Smooth muscle cell (in vitro differentiated cells): ENCODE results near the gene PSMG4. TPM values are rescaled to one million over a fixed set of nuclear protein-coding genes. Genes with fewer than 3 reads are reported as not detected.

ENCODE experiments used
- DNase-seq: peaks from one replicate; lab custom pipeline; 2025; ENCODE audit not compliant: unreplicated experiment; lab: John Stamatoyannopoulos, UW
- H2AFZ ChIP-seq: fragments of 200-600 bp; sonication (generic); 2 replicates; pipeline ENCODE4 v1.6.0; 2016; ENCODE audit warnings: antibody characterized with exemption, low read depth, mild to moderate bottlenecking
- H3F3A ChIP-seq: fragments of 200-600 bp; sonication (generic); 2 replicates; pipeline ENCODE4 v1.6.0; 2017; ENCODE audit warnings: antibody characterized with exemption, low read depth
- H3K27ac ChIP-seq: fragments of 200-600 bp; sonication (generic); 2 replicates; pipeline ENCODE4 v1.5.1; 2016; ENCODE audit warnings: low read depth, mild to moderate bottlenecking
- H3K27me3 ChIP-seq: fragments of 200-600 bp; sonication (generic); 2 replicates; pipeline ENCODE4 v1.6.1; 2016; ENCODE audit warnings: low read depth, mild to moderate bottlenecking
- H3K36me3 ChIP-seq: fragments of 200-600 bp; sonication (generic); 2 replicates; pipeline ENCODE4 v1.5.1; 2016; ENCODE audit warnings: low read depth
- H3K4me1 ChIP-seq: fragments of 200-600 bp; sonication (generic); 2 replicates; pipeline ENCODE4 v1.5.1; 2016; ENCODE audit warnings: low read depth
- H3K4me2 ChIP-seq: fragments of 200-600 bp; sonication (generic); 2 replicates; pipeline ENCODE4 v1.6.0; 2016; ENCODE audit warnings: mild to moderate bottlenecking
- H3K4me3 ChIP-seq: fragments of 200-600 bp; sonication (generic); 2 replicates; pipeline ENCODE4 v1.5.1; 2016; ENCODE audit warnings: mild to moderate bottlenecking
- H3K79me2 ChIP-seq: fragments of 200-600 bp; sonication (generic); 2 replicates; pipeline ENCODE4 v1.6.0; 2016; ENCODE audit warnings: low read depth, mild to moderate bottlenecking
- H3K9ac ChIP-seq: fragments of 200-600 bp; sonication (generic); 2 replicates; pipeline ENCODE4 v1.6.0; 2016; ENCODE audit warnings: low read depth
- H3K9me3 ChIP-seq: fragments of 200-600 bp; sonication (generic); replicated peaks from 2 replicates; pipeline ENCODE4 v1.5.1; 2016; ENCODE audit warnings: low read depth
- H4K20me1 ChIP-seq: fragments of 200-600 bp; sonication (generic); 2 replicates; pipeline ENCODE4 v1.6.0; 2016; ENCODE audit warnings: low read depth
- CTCF ChIP-seq: fragments of 200-600 bp; sonication (generic); IDR thresholded peaks from 2 replicates; pipeline ENCODE4 v1.5.1; 2017; ENCODE audit warnings: borderline replicate concordance, mild to moderate bottlenecking, antibody characterized with exemption; ENCODE audit not compliant: insufficient read depth, poor library complexity, severe bottlenecking
- WGBS: methylation state at CpG from one replicate; pipeline ENCODE4 v1.1.7; 2016; ENCODE audit warnings: low lambda C conversion rate; 5-methylcytosine and 5-hydroxymethylcytosine counted together
- polyA plus RNA-seq: library from polyadenylated mRNA; unstranded; fragments of >200 nt; fragmentation: Nextera tagmentation; extraction: Ambion mirVana; gene quantifications from 2 replicates; pipeline ENCODE4 v1.2.1, GENCODE V29; 2016
- total RNA-seq: library from RNA; depleted of rRNA; stranded (reverse); fragments of >200 nt; gene quantifications from 2 replicates; pipeline ENCODE4 v1.2.3, GENCODE V29; 2014

PSMG4 gene
- total and polyA plus RNA-seq, 2 experiments from 2014 or later, result 10.9 to 12.5 TPM

- Histone ChIP-seq H3K79me2 (no peaks in the 10 kb centered on the region), H3K27me3 (peaks cover 4% of the 10 kb centered on the region), H3F3A (no peaks in the 10 kb centered on the region), H3K9ac (no peak overlapping the region), H3K4me1 (no peaks in the 10 kb centered on the region), H4K20me1 (no peaks in the 10 kb centered on the region), H3K4me3 (no peak overlapping the region), H3K9me3 (no peaks in the 10 kb centered on the region), H3K4me2 (no peak overlapping the region), H2AFZ (no peak overlapping the region), H3K27ac (no peak overlapping the region), H3K36me3 (no peaks in the 10 kb centered on the region)
- DNase-seq, result no peak
- no peak for TF ChIP-seq CTCF
- 97% methylated on average over 10 of the region's 10 CpGs for WGBS
These were observed 48.1 kb downstream of the PSMG4 start for GRCh38 chr6:3306848-3307247.

GRCh38 chr6:3307436-3307835 lies 48.7 kb downstream of the PSMG4 start:
- H3K4me3 ChIP-seq, result no peak overlapping the region
- no peaks in the 10 kb centered on the region for H3K79me2 ChIP-seq
- no peaks in the 10 kb centered on the region for H3F3A ChIP-seq
- H3K36me3 ChIP-seq, result no peaks in the 10 kb centered on the region
- no peaks in the 10 kb centered on the region for H3K4me1 ChIP-seq
- no peak for TF ChIP-seq CTCF
- no peak overlapping the region for H3K27ac ChIP-seq
- H3K9me3 ChIP-seq, result no peaks in the 10 kb centered on the region
- no peak overlapping the region for H3K9ac ChIP-seq
- no peaks in the 10 kb centered on the region for H4K20me1 ChIP-seq
- no peak overlapping the region for H2AFZ ChIP-seq
- WGBS, result 96% methylated on average over 12 of the region's 12 CpGs
- no peak for DNase-seq
- no peak overlapping the region for H3K4me2 ChIP-seq
- H3K27me3 ChIP-seq, result peaks cover 4% of the 10 kb centered on the region

DNA sequence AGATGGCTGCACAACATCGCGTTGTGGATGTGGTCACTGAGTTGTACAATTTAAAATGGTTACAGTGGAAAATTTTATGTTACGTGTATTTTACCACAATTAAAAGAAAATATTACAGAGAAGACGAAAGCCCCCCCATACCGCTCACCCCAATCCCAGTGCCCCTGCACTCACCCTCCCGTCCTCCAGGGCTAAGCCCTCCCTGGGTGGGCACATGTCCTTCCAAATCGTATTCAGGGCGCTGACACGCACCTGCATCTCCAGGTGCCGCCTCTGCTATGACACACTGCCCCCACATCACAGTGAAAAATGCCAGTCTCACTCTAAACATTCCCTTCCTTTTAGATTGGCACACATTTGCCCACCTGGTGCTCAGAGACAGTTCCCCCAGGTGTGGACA lies 49.4 kb downstream of the PSMG4 start:
- Histone ChIP-seq H3K27ac (no peak overlapping the region), H3K4me2 (no peak overlapping the region), H3K4me1 (no peaks in the 10 kb centered on the region), H3K27me3 (peaks cover 4% of the 10 kb centered on the region), H4K20me1 (no peaks in the 10 kb centered on the region), H3K4me3 (no peak overlapping the region), H3F3A (no peaks in the 10 kb centered on the region), H2AFZ (no peak overlapping the region), H3K36me3 (no peaks in the 10 kb centered on the region), H3K79me2 (no peaks in the 10 kb centered on the region), H3K9ac (no peak overlapping the region), H3K9me3 (no peaks in the 10 kb centered on the region)
- no peak for TF ChIP-seq CTCF
- WGBS, result 98% methylated on average over 10 of the region's 10 CpGs
- DNase-seq, result no peak

GRCh38 chr6:3309391-3310050 lies 50.8 kb downstream of the PSMG4 start:
- no peak overlapping the region for H3K4me3 ChIP-seq
- no peak for TF ChIP-seq CTCF
- no peak overlapping the region for H3K9ac ChIP-seq
- H3K4me1 ChIP-seq, result no peaks in the 10 kb centered on the region
- no peaks in the 10 kb centered on the region for H3K36me3 ChIP-seq
- no peaks in the 10 kb centered on the region for H4K20me1 ChIP-seq
- H3K79me2 ChIP-seq, result no peaks in the 10 kb centered on the region
- 92% methylated on average over 11 of the region's 11 CpGs for WGBS
- no peak overlapping the region for H3K27ac ChIP-seq
- DNase-seq, result no peak
- no peak overlapping the region for H2AFZ ChIP-seq
- H3K27me3 ChIP-seq, result peaks cover 4% of the 10 kb centered on the region
- H3K4me2 ChIP-seq, result no peak overlapping the region
- H3F3A ChIP-seq, result no peaks in the 10 kb centered on the region
- no peaks in the 10 kb centered on the region for H3K9me3 ChIP-seq
